H9 (cell line): ENCODE measurements around the gene MAOA. TPM values are rescaled to one million over a fixed set of nuclear protein-coding genes. Genes with fewer than 3 reads are reported as not detected.

Experiments
- DNase-seq: peaks from one replicate; pipeline ENCODE4 v3.0.0-alpha.2; 2017
- H2AFZ ChIP-seq: one replicate; pipeline ENCODE4 v1.6.1; 2013; ENCODE audit warnings: mild to moderate bottlenecking, low read length, control low read depth, moderate library complexity
- H2AK5ac ChIP-seq: 2 replicates; pipeline ENCODE4 v1.6.1; 2013; ENCODE audit warnings: low read length, control low read depth, mixed read lengths; ENCODE audit not compliant: insufficient read length
- H2BK120ac ChIP-seq: one replicate; pipeline ENCODE4 v1.6.1; 2013; ENCODE audit warnings: low read depth, mild to moderate bottlenecking, low read length, control low read depth, inconsistent platforms; ENCODE audit not compliant: poor library complexity, severe bottlenecking
- H2BK12ac ChIP-seq: 2 replicates; pipeline ENCODE4 v1.6.1; 2013; ENCODE audit warnings: low read length, control low read depth, mixed read lengths, low read depth; ENCODE audit not compliant: insufficient read length
- H2BK15ac ChIP-seq: 2 replicates; pipeline ENCODE4 v1.6.1; 2013; ENCODE audit warnings: low read depth, low read length, control low read depth
- H2BK20ac ChIP-seq: one replicate; pipeline ENCODE4 v1.6.1; 2013; ENCODE audit warnings: low read depth, mild to moderate bottlenecking, low read length, control low read depth, inconsistent platforms; ENCODE audit not compliant: poor library complexity, severe bottlenecking
- H2BK5ac ChIP-seq: 2 replicates; pipeline ENCODE4 v1.6.1; 2013; ENCODE audit warnings: low read length, control low read depth, mixed read lengths; ENCODE audit not compliant: insufficient read length
- H3K14ac ChIP-seq: 2 replicates; pipeline ENCODE4 v1.6.1; 2013; ENCODE audit warnings: low read length, control low read depth; ENCODE audit not compliant: insufficient read depth
- H3K18ac ChIP-seq: 2 replicates; pipeline ENCODE4 v1.6.1; 2013; ENCODE audit warnings: low read depth, mild to moderate bottlenecking, mixed read lengths, low read length, control low read depth; ENCODE audit not compliant: insufficient read length
- H3K23ac ChIP-seq: 2 replicates; pipeline ENCODE4 v1.6.1; 2013; ENCODE audit warnings: low read length, control low read depth, mixed read lengths, low read depth; ENCODE audit not compliant: insufficient read length
- H3K23me2 ChIP-seq: 2 replicates; pipeline ENCODE4 v1.6.1; 2013; ENCODE audit warnings: low read depth, mild to moderate bottlenecking, mixed read lengths, low read length, control low read depth; ENCODE audit not compliant: insufficient read length, poor library complexity, severe bottlenecking
- H3K27ac ChIP-seq: 2 replicates; pipeline ENCODE4 v1.5.1; 2013; ENCODE audit warnings: low read length, control low read depth, mixed read lengths, low read depth; ENCODE audit not compliant: insufficient read length
- H3K27me3 ChIP-seq: 2 replicates; pipeline ENCODE4 v1.6.1; 2013; ENCODE audit warnings: low read length, control low read depth, inconsistent platforms; ENCODE audit not compliant: insufficient read depth
- H3K4ac ChIP-seq: 2 replicates; pipeline ENCODE4 v1.6.1; 2013; ENCODE audit warnings: low read depth, mild to moderate bottlenecking, control low read depth, inconsistent platforms, low read length, moderate library complexity
- H3K4me1 ChIP-seq: 2 replicates; pipeline ENCODE4 v1.6.1; 2013; ENCODE audit warnings: low read length, control low read depth, inconsistent platforms; ENCODE audit not compliant: insufficient read depth
- H3K4me2 ChIP-seq: 2 replicates; pipeline ENCODE4 v1.6.1; 2013; ENCODE audit warnings: low read length, control low read depth, mixed read lengths; ENCODE audit not compliant: insufficient read length, insufficient read depth
- H3K56ac ChIP-seq: 2 replicates; pipeline ENCODE4 v1.6.1; 2013; ENCODE audit warnings: low read depth, mild to moderate bottlenecking, mixed read lengths, low read length, control low read depth; ENCODE audit not compliant: insufficient read length
- H3K79me1 ChIP-seq: 2 replicates; pipeline ENCODE4 v1.6.1; 2013; ENCODE audit warnings: low read depth, mild to moderate bottlenecking, moderate library complexity, low read length, control low read depth, inconsistent platforms; ENCODE audit not compliant: insufficient read depth, poor library complexity, severe bottlenecking
- H3K79me2 ChIP-seq: 2 replicates; pipeline ENCODE4 v1.6.1; 2013; ENCODE audit warnings: low read length, control low read depth, inconsistent platforms; ENCODE audit not compliant: insufficient read depth
- H3K9ac ChIP-seq: 2 replicates; pipeline ENCODE4 v1.6.1; 2013; ENCODE audit warnings: low read length, control low read depth, mixed read lengths; ENCODE audit not compliant: insufficient read length; ENCODE audit errors: extremely low read depth
- H3K9me3 ChIP-seq: one replicate; pipeline ENCODE4 v1.6.1; 2013; ENCODE audit warnings: low read depth, low read length, inconsistent platforms; ENCODE audit not compliant: control insufficient read depth
- H3T11ph ChIP-seq: one replicate; pipeline ENCODE4 v1.6.1; 2013; ENCODE audit warnings: mild to moderate bottlenecking, low read length, control low read depth, inconsistent platforms
- H4K20me1 ChIP-seq: one replicate; pipeline ENCODE4 v1.6.1; 2013; ENCODE audit not compliant: control insufficient read depth, insufficient read length, insufficient read depth
- H4K5ac ChIP-seq: 2 replicates; pipeline ENCODE4 v1.6.1; 2013; ENCODE audit warnings: low read depth, mild to moderate bottlenecking, mixed read lengths, low read length, control low read depth; ENCODE audit not compliant: insufficient read length
- H4K8ac ChIP-seq: replicated peaks from 2 replicates; pipeline ENCODE4 v1.6.1; 2013; ENCODE audit warnings: low read length, control low read depth, mixed read lengths, low read depth; ENCODE audit not compliant: insufficient read length
- H4K91ac ChIP-seq: 2 replicates; pipeline ENCODE4 v1.6.1; 2013; ENCODE audit warnings: low read depth, mild to moderate bottlenecking, moderate library complexity, mixed read lengths, low read length, control low read depth; ENCODE audit not compliant: insufficient read length
- H3K27ac Mint-ChIP-seq, 3 experiments: 2 replicates in 2 of 3; 3 replicates in 1 of 3; pipeline ENCODE4 v1.8.0; 2020 to 2021; ENCODE audit warnings: mixed read lengths in 3 of 3, mild to moderate bottlenecking in 1 of 3, moderate library complexity in 1 of 3
- H3K27me3 Mint-ChIP-seq: 2 replicates; pipeline ENCODE4 v1.8.0; 2021; ENCODE audit warnings: low read depth, mild to moderate bottlenecking, moderate library complexity, mixed read lengths
- H3K36me3 Mint-ChIP-seq, 3 experiments: 2 replicates in 2 of 3; 3 replicates in 1 of 3; pipeline ENCODE4 v1.8.0; 2020 to 2021; ENCODE audit warnings: low read depth in 3 of 3, mixed read lengths in 3 of 3; ENCODE audit not compliant: insufficient read depth in 1 of 3
- H3K4me1 Mint-ChIP-seq, 2 experiments: 2 replicates each; pipeline ENCODE4 v1.8.0; 2020; ENCODE audit warnings: mixed read lengths in 2 of 2
- H3K4me3 Mint-ChIP-seq, 2 experiments: 2 replicates in 1 of 2; 3 replicates in 1 of 2; pipeline ENCODE4 v1.8.0; 2020 to 2021; ENCODE audit warnings: mild to moderate bottlenecking in 2 of 2, mixed read lengths in 2 of 2, moderate library complexity in 1 of 2
- H3K9me3 Mint-ChIP-seq, 2 experiments: 2 replicates in 1 of 2; 3 replicates in 1 of 2; pipeline ENCODE4 v1.8.0; 2020; ENCODE audit warnings: mild to moderate bottlenecking in 2 of 2, mixed read lengths in 2 of 2, moderate library complexity in 1 of 2
- CTCF ChIP-seq: fragments of 200-600 bp; sonication (generic); conservative IDR thresholded peaks from 3 replicates; pipeline ENCODE4 v1.8.0; 2021; ENCODE audit warnings: antibody characterized with exemption, mild to moderate bottlenecking
- WGBS: extraction: QIAGEN DNeasy Blood & Tissue Kit; methylation state at CpG from one replicate; pipeline ENCODE4 v1.1.7; 2013; ENCODE audit warnings: missing lambda C conversion rate, low lambda C conversion rate, mixed read lengths; ENCODE audit not compliant: insufficient read length; ENCODE audit errors: extremely low coverage; 5-methylcytosine and 5-hydroxymethylcytosine counted together
- total RNA-seq: library from RNA; stranded (reverse); gene quantifications from 2 replicates; pipeline ENCODE4 v1.2.1, GENCODE V29; 2021

MAOA gene
- total RNA-seq, 1 experiment from 2014 or later, result 0.28 TPM

GRCh38 chrX:43685221-43685620 is 29.1 kb downstream of the MAOA start:
- H3K27me3 ChIP-seq, result no peaks in the 10 kb centered on the region
- H3K4me2 ChIP-seq, result no peak overlapping the region
- no peak overlapping the region for H4K5ac ChIP-seq
- no peaks in the 10 kb centered on the region for H3K23me2 ChIP-seq
- no peak overlapping the region for H2BK20ac ChIP-seq
- Mint-ChIP-seq H3K27me3 (no peaks in the 10 kb centered on the region), H3K9me3 (peaks cover 52 to 58% of the 10 kb centered on the region in 2 experiments), H3K4me1 (peaks cover 11 to 14% of the 10 kb centered on the region in 2 experiments), H3K27ac (no peak overlapping the region), H3K4me3 (no peak overlapping the region), H3K36me3 (no peaks in the 10 kb centered on the region; a peak in 2 of 7 replicates)
- WGBS, result no CpG with 5 or more reads among the region's 2 CpGs
- no peak overlapping the region for H2AK5ac ChIP-seq
- no peak overlapping the region for H4K8ac ChIP-seq
- no peaks in the 10 kb centered on the region; the same call in 1 of the 2 replicates for H3K4me1 ChIP-seq
- TF ChIP-seq CTCF, result no peak
- DNase-seq, result no peak
- no peak overlapping the region for H4K91ac ChIP-seq
- no peak overlapping the region for H3K56ac ChIP-seq
- no peaks in the 10 kb centered on the region for H3K9me3 ChIP-seq
- no peak overlapping the region for H3K4ac ChIP-seq
- H2AFZ ChIP-seq, result no peak overlapping the region
- H3K18ac ChIP-seq, result no peak overlapping the region
- H3T11ph ChIP-seq, result no peak overlapping the region
- H3K14ac ChIP-seq, result no peak overlapping the region
- H3K23ac ChIP-seq, result no peak overlapping the region
- H2BK12ac ChIP-seq, result no peak overlapping the region
- H3K27ac ChIP-seq, result no peak overlapping the region
- no peak overlapping the region for H2BK120ac ChIP-seq
- H3K79me2 ChIP-seq, result no peaks in the 10 kb centered on the region
- H3K79me1 ChIP-seq, result no peaks in the 10 kb centered on the region
- no peak overlapping the region for H2BK15ac ChIP-seq
- no peak overlapping the region for H2BK5ac ChIP-seq
- H4K20me1 ChIP-seq, result no peaks in the 10 kb centered on the region
- H3K9ac ChIP-seq, result no peak overlapping the region
